Mucosa of gallbladder (tissue), 1 donor: ENCODE measurements around the gene RFX7. TPM values are rescaled to one million over a fixed set of nuclear protein-coding genes. Genes with fewer than 3 reads are reported as not detected.

Experiments used
- DNase-seq: peaks from one replicate; pipeline ENCODE4 v3.0.0-alpha.2; 2020; ENCODE audit warnings: low spot score
- total RNA-seq: library from RNA; stranded (reverse); gene quantifications from one replicate; pipeline ENCODE4 v1.2.1, GENCODE V29; 2021
- donor health status: DM: no; HTN: no; CAD: no.

RFX7 gene
- total RNA-seq, 1 donor from 2014 or later: 15.9 TPM

DNA sequence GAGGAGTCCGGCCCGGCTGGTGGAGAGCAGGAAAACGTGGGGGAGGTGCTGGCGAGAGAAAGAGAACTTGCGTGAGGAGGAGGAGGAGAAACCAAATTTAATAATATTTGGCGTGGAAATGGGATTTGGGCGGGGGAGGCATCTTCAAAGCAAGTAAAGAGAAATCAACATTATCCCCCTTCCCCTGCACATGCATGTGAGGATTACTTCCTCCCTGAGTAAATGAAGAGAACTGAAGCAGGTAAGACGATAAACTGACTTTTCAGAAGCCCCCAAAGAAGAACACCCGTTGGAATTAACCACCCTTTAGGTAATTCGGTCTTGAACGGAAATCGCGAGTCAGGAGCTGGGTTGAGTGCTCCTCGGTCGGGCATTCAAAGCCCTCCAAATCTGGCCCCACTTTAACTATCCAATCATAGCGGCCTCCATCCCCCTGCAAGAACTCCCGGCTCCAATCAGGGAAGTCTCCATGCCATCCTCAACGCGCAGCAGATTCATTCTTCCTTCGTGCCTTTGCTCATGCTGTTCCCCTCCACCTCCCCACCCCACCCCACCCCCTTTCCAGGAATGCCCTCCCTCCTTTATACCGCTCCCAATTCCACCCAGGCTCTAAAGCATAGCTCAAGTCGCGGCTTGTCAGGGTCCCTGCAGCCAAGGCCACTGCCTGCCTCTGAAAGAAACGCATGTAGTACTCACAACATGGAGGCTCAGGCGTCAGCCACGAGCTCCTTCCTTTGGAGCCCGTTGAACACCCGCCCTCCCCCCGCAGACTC is 545 bp upstream of the RFX7 start:
- peak; percentile 34 for DNase-seq

DNA sequence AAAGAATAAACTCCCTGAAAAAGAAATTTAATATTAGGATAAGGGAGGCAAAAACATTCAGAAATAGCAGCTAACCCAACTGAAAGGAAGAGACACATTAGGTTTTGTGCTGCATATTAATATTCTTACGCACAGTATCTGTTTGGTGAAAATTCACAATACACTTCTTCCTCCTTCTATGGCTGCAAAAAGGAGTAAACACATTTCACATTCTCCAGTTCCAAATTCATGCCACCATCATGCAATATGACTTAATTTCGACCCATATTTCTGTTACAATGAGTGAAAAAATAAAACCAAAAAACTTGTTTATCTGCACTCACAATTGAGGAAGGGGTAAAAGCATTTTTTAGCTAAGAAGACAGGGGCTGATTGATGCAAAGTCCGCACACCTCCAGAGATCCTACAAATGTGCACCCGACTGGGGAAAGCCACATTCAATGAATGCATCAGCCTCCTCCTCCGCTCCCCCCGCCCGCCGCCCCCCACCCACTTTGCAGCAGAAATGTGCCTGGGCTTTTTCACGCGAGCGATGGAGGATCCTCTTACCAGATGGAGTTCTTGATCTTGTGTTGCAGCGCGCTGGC is 1.0 kb downstream of the RFX7 start:
- DNase-seq: no peak

DNA sequence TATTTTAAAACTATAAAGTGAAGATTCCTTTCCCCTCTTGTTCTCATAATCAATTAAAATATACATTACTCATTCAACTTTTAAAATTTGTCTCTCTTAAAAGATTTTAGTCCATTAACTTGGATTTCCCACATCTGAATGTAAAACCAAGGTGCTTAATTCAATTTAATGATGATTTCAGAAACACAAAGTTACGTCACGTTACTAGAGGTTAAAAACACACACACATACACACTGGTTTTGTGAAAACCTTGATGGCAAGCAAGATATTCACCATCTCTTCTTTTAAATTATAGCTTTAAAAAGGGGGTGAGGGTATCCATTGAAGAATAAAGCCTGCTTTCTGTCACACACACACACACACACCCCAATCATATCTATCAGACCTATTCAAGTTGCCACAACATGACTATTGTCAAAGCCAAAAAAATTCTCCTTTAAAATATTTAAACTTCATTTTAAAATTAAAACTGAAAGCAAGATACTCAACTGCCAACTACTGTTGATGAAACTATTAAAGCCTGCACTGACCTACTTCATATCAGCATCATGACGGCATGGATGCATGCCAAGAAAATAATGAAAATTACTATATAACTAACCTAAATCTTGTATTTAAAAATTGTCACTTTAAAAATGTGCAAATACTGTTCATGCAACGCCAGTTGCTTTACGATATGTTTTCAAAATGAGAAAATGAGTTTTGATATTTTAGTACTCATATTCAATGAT is 2.1 kb downstream of the RFX7 start:
- no peak for DNase-seq

DNA sequence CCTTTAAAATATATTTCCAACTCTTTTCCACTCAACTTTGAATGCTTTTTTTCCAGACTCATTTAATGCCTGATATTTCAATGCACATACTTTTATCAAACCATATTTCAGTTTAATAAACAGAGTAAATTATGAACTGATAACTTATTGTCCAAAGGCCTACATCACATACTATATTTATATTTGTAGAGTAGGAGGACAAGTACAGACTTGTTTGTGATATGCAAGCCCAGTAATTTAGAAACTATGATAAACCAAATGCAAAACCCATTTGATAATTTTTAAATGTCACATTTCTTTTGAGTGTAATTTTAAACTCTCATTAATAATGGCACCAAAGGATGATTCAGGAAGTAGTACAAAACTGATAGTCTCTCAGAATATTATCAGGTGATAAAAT is 3.3 kb downstream of the RFX7 start:
- DNase-seq: no peak

DNA sequence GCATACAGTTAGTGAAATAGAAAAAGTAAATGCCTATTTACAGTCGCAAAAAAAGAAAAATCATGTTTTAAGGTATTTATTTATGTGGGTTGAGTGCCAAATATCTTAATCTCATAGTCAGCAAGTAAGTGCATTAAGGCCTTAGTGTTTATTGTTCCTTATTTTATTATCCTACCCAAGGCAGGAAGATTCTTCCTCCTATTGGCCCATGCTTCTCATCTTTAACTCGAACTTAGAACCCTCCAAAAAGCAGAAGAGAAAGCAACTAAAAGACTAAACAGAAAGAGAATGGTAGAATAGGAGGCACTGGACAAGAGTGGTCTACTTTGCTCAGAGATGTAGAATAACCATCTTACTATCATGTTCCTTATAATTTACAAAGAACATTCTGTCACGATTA is 7.5 kb downstream of the RFX7 start:
- DNase-seq: no peak

DNA sequence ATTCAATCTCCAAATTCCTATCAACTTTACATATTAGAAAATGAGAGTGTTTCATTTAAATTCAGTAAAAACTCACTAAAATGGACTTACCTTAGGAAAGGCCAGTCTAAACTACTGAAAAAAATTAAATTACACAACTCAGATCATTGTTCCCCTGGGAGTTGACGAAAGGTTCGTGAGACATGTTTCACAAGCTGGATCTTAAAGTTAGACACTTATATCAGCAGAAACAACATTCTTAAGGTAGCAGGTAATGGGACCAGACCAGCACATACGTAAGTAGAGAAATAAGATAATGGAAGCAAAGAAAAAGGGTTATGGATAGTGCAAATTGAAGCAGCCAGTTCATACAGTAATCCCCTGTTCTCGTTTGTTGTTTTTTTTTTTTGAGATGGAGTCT is 8.9 kb downstream of the RFX7 start:
- no peak for DNase-seq

DNA sequence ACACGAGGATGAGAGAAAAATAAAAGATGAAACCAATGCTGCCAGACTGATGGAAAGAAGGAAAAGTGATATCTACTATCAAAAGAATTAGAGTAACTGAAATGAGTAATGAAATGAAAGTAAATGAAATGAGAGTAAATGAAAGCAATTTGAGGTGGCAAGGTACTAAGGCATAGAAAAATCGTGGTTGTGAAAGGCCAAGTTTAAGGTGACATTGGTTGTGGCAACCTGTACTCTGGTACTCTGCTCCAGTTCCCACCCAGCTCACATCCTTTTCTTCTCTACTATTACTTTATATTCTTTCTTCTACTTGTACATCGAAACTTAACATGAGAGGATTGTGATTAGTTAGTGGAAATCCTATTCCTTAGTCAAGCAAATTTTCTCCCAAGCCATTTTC is 10.1 kb downstream of the RFX7 start:
- DNase-seq: no peak

DNA sequence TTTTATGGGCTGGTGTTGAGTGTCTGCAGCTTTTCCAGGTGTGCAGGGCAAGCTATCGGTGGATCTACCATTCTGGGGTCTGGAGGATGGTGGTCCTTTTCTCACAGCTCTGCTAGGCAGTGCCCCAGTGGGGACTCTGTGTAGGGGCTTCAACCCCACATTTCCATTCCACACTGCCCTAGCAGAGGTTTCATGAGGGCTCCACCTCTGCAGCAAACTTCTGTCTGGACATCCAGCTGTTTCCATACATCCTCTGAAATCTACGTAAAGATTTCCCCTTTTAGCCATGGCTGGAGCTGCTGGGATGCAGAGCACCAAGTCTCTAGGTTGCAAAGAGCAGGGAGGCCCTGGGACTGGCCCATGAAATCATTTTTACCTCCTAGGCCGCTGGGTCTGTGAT is 11.6 kb downstream of the RFX7 start:
- no peak for DNase-seq

DNA sequence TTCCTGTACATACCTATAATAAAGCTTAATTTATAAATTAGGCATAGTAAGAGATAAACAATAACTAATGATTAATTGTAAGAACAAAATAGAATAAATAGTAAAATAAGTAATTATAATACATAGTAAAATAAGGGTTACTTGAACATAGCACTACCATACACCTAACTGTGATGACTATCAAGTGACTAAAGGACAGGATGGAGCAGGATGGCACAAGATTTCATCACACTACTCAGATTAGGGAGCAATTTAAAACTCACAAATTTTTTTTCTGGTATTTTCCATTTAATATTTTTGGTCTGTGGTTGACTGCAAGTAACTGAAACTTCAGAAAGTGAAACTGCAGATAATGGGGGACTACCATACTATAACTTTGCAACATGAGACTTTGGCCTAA is 14.8 kb downstream of the RFX7 start:
- DNase-seq: no peak

DNA sequence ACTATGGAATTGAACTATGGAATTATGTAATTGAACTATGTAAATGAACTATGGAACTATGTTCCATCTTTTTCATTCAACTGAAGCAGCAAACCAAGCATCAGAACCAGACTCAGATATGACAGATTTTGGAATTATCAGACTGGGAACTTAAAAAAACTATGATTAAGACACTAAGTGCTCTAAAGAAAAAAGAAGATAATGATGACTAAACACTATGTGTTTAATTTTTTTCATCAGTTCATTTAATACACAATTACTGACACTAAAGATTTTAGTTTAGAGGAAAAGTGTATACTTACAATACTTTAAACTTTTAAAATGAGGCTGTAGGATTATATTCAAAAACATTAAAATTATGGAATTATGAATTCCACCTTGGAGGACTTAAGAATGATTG is 15.3 kb downstream of the RFX7 start:
- DNase-seq: no peak

DNA sequence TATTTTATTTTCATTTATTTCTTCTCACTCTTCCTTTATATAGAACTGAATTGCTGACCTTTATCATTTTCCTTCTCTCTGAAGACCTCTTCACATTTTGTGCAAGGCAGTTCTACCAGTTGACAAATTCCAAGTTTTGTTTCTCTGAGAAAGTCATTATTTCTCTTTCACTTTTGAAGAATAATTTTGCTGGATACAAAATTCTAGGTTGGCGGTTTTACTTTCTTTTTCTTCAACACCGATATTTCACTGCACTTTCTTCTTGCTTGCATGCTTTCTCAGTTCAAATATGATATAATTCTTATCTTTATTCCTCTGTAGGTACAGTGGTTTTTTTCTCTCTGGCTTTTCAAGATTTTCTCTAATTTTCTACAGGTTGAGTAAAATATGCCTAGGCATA is 15.9 kb downstream of the RFX7 start:
- no peak for DNase-seq

DNA sequence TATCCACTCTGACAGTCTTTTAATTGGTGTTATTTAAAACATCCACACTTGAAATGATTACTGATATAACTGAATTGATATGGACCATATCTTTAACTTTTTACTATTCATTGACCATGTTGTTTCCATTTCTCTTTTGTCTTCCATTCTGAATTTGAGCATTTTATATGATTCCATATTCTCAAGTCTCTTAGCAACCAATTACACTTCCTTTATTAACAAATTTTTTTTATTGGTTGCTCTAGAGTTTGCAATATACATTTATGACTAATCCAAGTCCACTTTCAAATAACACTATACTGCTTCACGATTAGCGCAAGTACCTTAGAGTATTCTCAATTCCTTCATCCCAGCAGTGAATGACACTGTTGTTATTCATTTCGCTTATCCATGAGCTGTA is 16.4 kb downstream of the RFX7 start:
- no peak for DNase-seq

DNA sequence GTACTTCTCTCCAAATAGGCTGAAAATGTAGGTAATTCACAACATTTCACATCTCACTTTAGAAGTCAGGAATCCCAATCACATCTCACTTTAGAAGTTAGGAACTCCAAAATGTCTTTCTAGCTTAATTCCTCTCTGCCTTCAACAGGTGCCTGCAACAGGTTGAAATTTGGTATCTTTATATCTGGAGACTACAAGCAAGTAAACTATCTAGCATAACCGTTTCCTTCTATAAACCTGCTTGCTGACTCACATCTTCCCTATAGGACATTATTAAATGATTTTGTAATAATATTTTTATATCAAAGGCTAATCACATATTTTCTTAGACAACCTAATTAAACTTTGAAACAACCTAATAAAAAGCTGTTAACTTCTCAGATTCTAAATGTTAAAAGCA is 18.2 kb downstream of the RFX7 start:
- no peak for DNase-seq

DNA sequence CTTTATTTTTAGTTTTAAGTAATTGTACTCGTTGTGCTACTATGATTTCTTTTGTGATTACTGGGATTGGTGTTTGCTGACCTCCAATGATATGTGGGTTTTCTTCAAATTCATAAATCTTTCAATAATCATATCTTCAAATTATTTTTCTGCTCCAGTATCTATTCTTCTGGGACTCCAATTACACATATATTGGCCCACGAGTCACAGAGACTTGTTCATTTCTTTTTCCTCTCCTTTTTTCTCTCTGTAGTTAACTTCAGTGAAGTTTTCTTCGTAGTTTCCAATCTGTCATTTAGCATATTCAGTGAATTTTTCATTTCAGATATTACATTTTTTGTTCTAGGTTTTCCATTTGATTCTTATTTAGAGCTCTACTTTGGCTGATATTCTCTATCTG is 21.4 kb downstream of the RFX7 start:
- DNase-seq: no peak

DNA sequence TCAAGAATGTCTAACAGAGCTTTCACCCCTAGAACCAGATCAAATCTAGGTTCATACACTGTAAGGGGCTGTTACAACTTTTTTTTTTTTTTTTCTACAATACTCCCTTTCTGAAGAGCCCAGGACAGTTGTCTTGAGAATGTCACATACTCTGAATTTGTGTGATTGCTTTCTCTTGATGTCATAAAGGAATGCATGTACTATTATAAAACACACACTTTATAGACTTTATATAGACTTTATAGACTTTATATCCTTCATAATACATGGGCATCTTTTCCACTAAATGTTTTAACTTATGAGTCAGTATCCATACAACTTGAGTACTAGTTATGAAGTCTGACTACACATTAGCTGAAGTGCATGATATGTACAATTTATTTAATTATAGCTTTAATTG is 26.3 kb downstream of the RFX7 start:
- no peak for DNase-seq

DNA sequence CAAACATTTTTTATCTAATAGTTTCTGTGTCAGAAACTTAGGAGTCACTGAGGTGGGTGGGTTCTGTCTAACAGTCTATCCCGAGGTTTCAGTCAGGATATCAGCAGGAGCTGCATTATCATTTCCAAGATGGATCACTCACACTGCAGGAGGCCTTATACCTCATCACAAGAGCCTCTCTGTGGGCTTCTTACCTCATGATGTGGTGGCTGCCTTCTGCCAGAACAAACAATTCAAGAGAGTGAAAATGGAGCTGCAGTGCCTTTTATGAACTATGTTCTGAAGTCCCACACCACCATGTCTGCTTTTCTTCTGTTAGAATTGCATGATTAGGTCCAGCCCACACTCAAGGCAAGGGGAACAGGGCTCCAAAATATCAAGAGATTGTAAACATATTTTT is 27.9 kb downstream of the RFX7 start:
- DNase-seq: no peak

DNA sequence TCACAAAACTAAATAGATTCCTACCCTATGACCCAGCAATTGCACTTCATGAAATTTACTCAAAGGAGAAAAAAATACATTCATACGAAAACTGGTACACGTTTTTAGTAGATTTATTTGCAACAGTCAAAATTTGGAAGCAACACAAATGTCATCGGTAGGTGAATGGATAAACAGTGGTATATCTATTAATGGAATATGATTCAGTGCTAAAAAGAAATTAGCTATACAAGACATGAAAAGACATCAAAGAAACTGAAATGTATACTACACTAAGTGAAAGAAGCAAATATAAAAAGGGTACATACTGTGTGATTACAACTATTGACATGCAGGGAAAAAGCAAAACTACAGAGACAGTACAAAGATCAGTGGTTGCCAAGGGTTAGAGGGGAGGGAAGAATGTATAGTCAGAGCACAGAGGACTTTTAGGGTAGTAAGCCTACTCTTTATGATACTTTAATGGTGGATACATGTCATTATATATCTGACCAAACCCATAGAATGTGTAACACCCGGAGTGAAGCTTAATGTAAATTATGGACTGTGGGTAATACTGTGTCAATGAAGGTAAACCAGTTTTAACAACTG is 31.6 kb downstream of the RFX7 start:
- DNase-seq: no peak

DNA sequence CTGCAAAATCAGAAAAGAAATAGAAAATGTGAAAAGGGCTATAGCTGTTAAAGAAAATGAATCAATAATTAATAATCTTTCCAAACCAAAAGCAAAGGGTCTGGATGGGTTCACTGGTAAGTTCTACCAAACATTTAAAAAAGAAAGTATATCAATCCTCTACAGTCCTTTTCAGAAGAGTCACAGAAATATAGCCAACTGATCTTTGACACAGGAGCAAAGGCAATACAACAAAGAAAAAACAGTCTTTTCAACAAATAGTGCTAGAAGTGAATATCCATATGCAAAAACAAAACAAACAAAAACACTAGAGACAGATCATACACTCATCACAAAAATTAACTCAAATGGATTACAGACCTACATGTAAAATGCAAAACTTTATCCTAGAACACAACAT is 32.6 kb downstream of the RFX7 start:
- DNase-seq: no peak

DNA sequence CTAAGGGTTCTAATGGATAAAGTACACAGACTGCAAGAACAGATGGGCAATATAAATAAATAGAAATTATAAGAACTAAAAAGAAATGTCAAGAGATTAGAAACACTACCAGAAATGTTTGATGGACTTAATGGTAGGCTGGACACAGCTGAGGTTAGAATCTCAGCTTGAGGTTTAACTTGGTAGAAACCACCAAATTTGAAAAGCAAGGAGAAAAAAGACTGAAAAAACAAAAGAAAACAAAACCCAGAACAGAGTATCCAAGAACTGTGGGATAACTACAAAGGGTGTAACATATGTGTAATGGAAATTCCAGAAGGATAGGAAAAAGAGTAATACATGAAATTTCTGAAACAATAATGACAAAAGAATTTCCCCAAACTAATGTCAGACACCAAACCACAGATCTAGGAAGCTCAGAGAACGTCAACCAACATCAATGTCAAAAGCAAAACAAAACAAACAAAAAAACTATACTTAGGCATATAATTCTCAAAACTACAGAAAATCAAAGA is 35.0 kb downstream of the RFX7 start:
- no peak for DNase-seq

DNA sequence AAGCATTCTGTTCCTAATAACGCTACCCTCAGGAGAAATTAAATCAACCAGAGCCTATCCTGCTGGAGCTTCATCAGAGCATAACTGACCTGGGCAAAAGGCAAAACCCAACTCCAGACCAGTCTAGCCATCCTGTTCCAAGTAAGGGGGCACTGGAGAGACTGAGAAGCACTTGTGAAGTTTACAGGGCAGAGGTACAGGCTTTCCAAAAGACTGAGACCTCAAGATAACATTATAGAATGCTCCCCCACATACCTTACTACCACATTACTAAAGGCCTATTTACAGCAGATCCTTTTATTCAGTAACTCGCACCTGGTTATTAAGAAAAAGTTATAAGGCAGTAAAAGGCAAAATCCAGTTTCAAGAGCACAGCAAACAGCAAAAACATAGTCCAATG is 35.5 kb downstream of the RFX7 start:
- DNase-seq: no peak

DNA sequence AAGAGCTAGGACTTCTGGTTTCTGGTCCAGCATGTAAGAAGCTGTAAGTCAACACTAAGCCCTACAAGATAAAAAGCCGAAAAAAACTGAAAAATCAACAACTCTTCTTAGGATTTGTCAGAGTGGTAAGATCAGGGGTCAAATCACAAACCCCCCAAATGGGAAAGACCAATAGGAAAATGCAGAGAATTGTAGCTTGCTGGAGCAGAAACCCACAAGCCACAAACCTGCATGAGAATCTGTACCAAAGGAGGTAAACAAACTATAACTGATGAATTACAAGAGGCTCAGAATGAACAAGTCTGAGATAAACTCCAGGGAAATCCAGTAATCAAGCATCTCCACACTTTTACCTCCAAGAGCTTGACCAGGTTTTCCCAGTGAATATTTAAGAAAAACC is 36.0 kb downstream of the RFX7 start:
- no peak for DNase-seq

DNA sequence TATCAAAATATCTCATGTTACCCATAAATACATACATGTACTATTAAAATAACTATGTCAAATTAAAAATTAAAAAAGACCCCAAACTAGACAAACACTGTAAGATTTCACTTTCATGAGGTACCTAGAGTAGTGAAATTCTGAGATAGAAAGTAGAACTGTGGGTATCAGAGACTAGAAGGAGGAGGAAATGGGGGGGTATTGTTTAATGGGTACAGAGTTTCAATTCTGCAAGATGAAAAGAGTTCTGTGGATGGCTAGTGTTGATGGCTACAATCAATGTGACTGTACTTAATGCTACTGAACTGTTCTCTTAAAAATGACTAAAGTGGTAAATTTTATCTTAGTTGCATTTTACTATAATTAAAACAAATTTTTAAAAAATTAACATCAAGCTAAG is 36.6 kb downstream of the RFX7 start:
- DNase-seq: no peak
